ENCODE results near the gene LHX4.

Gene LHX4

GRCh38 chr1:180218806-180219765 lies 11.0 kb upstream of the LHX4 start:
- TF ChIP-seq CTCF (IDR thresholded peaks at IDR 0.05), result no peak

- no peak for TF ChIP-seq CTCF (IDR thresholded peaks at IDR 0.05)
Observed at GRCh38 chr1:180219776-180220175, 10.3 kb upstream of the LHX4 start.

GRCh38 chr1:180221462-180221861 lies 8.6 kb upstream of the LHX4 start:
- no peak for TF ChIP-seq CTCF (IDR thresholded peaks at IDR 0.05)

GRCh38 chr1:180224902-180225301 lies 5.2 kb upstream of the LHX4 start:
- TF ChIP-seq CTCF (IDR thresholded peaks at IDR 0.05), result no peak

- TF ChIP-seq CTCF (IDR thresholded peaks at IDR 0.05), result no peak
Observed at GRCh38 chr1:180225403-180225802, 4.7 kb upstream of the LHX4 start.

GRCh38 chr1:180227861-180228647 lies 2.0 kb upstream of the LHX4 start:
- TF ChIP-seq CTCF (IDR thresholded peaks at IDR 0.05), result no peak

GRCh38 chr1:180228648-180229482 lies 1.2 kb upstream of the LHX4 start:
- TF ChIP-seq CTCF (IDR thresholded peaks at IDR 0.05), result no peak

Data from LNCAP (cell line).